GM12878 (cell line): ENCODE data around the gene TBCD. TPM values are rescaled to one million over a fixed set of nuclear protein-coding genes. Genes with fewer than 3 reads are reported as not detected.

ENCODE experiments used
- ATAC-seq: fragments of 200-7000 bp; cut with Tn5 transposase; 3 replicates; pipeline ENCODE4 v1.9.1; 2020; ENCODE audit warnings: mild to moderate bottlenecking, moderate library complexity
- BruUV-seq: library from RNA; stranded (reverse); fragments of 400-500 nt; replicated peaks from 2 replicates; lab custom pipeline; 2021; lab: Mats Ljungman, UMichigan
- CTCF ChIA-PET: fragments of 300-600 bp; sonication (Branson Sonifier 250); formaldehyde crosslinking; extraction: SDS; loops from one replicate; lab custom pipeline; 2021; ENCODE audit warnings: inconsistent platforms; lab: Yijun Ruan, JAX
- POLR2A ChIA-PET: fragments of 350-600 bp; formaldehyde crosslinking; extraction: SDS; loops from one replicate; lab custom pipeline; 2021; ENCODE audit warnings: inconsistent platforms; lab: Charles Lee
- RAD21 ChIA-PET: fragments of 300-600 bp; sonication (Branson Sonifier 250); formaldehyde crosslinking; loops from one replicate; lab custom pipeline; 2023; ENCODE audit warnings: antibody characterized with exemption; ENCODE audit not compliant: unreplicated experiment; lab: Charles Lee
- SMC1A ChIA-PET: fragments of 300-600 bp; sonication (Branson Sonifier 250); formaldehyde crosslinking; loops from one replicate; lab custom pipeline; 2023; ENCODE audit not compliant: unreplicated experiment, uncharacterized antibody; lab: Charles Lee
- DNase-seq: peaks from one replicate; pipeline ENCODE4 v3.0.0-alpha.2; 2011; ENCODE audit warnings: low read depth, low spot score
- FAIRE-seq: peaks from 3 replicates; lab custom pipeline; 2011; peaks lifted over from hg19 to GRCh38; lab: Jason Lieb, UNC
- H2AFZ ChIP-seq: 2 replicates; pipeline ENCODE4 v1.6.0; 2011; ENCODE audit warnings: low read depth, low read length, control low read depth; ENCODE audit not compliant: control insufficient read depth
- H3K27ac ChIP-seq: 2 replicates; pipeline ENCODE4 v1.5.1; 2011; ENCODE audit warnings: control low read depth; ENCODE audit not compliant: control insufficient read depth, insufficient read depth
- H3K27me3 ChIP-seq, 2 experiments: replicated peaks in 1 of 2; 2 replicates each; pipeline versions ENCODE4 v1.6.0 to v1.6.1; 2011; ENCODE audit warnings: low read length in 1 of 2; ENCODE audit not compliant: control insufficient read depth in 2 of 2, insufficient read depth in 2 of 2
- H3K36me3 ChIP-seq, 2 experiments: 2 replicates each; pipeline ENCODE4 v1.5.1; 2011; ENCODE audit warnings: low read length in 1 of 2; ENCODE audit not compliant: control insufficient read depth in 2 of 2, insufficient read depth in 2 of 2
- H3K4me1 ChIP-seq: 2 replicates; pipeline ENCODE4 v1.6.1; 2011; ENCODE audit warnings: mild to moderate bottlenecking, low read length, moderate library complexity, mixed read lengths; ENCODE audit not compliant: control insufficient read depth, insufficient read depth
- H3K4me2 ChIP-seq: 2 replicates; pipeline ENCODE4 v1.6.0; 2011; ENCODE audit warnings: control low read depth; ENCODE audit not compliant: control insufficient read depth, insufficient read depth
- H3K4me3 ChIP-seq: fragments of 200-600 bp; sonication (generic); 2 replicates; pipeline ENCODE4 v1.5.1; 2016
- H3K79me2 ChIP-seq: 2 replicates; pipeline ENCODE4 v1.6.0; 2011; ENCODE audit warnings: low read length; ENCODE audit not compliant: control insufficient read depth, insufficient read depth
- H3K9ac ChIP-seq: 2 replicates; pipeline ENCODE4 v1.8.0; 2011; ENCODE audit warnings: low read length, control low read depth, mixed read lengths; ENCODE audit not compliant: control insufficient read depth, insufficient read depth
- H3K9me3 ChIP-seq: replicated peaks from 3 replicates; pipeline ENCODE4 v1.5.1; 2011; ENCODE audit warnings: mild to moderate bottlenecking, low read length; ENCODE audit not compliant: control insufficient read depth, insufficient read depth
- H4K20me1 ChIP-seq: 2 replicates; pipeline ENCODE4 v1.6.0; 2011; ENCODE audit not compliant: control insufficient read depth, insufficient read depth
- BMI1 ChIP-seq: fragments of 450-650 bp; IDR thresholded peaks from 2 replicates; pipeline ENCODE4 v1.6.1; 2016; ENCODE audit warnings: mild to moderate bottlenecking, moderate library complexity, borderline replicate concordance
- CTCF ChIP-seq, 3 experiments: IDR thresholded peaks in 2 of 3; conservative IDR thresholded peaks in 1 of 3; 2 replicates each; pipeline ENCODE4 v1.5.1; 2011; ENCODE audit warnings: low read depth in 3 of 3, low read length in 3 of 3, mild to moderate bottlenecking in 3 of 3, control low read depth in 2 of 3, moderate library complexity in 2 of 3, inconsistent platforms in 1 of 3, mixed read lengths in 1 of 3; ENCODE audit not compliant: control insufficient read depth in 2 of 3, insufficient read depth in 1 of 3; ENCODE audit errors: extremely low read depth in 1 of 3
- FOXK2 ChIP-seq: fragments of 450-650 bp; IDR thresholded peaks from 2 replicates; pipeline ENCODE4 v1.6.1; 2017; ENCODE audit warnings: mild to moderate bottlenecking, moderate library complexity
- JUND ChIP-seq: IDR thresholded peaks from 2 replicates; pipeline ENCODE4 v1.6.1; 2012; ENCODE audit warnings: low read depth, mild to moderate bottlenecking, low read length, improper control_type of control experiment, moderate library complexity
- MYB ChIP-seq: fragments of 150-350 bp; IDR thresholded peaks from 2 replicates; pipeline ENCODE4 v1.6.1; 2014; ENCODE audit warnings: mild to moderate bottlenecking, low read depth, low read length, borderline replicate concordance
- NRF1 ChIP-seq: conservative IDR thresholded peaks from 2 replicates; pipeline ENCODE4 v1.6.1; 2011; ENCODE audit warnings: mild to moderate bottlenecking, low read depth, low read length, improper control_type of control experiment
- POLR2AphosphoS2 ChIP-seq: IDR thresholded peaks from 2 replicates; pipeline ENCODE4 v1.6.1; 2011; ENCODE audit warnings: low read depth, mild to moderate bottlenecking, low read length, improper control_type of control experiment, moderate library complexity
- RELA ChIP-seq: fragments of 450-650 bp; IDR thresholded peaks from 2 replicates; pipeline ENCODE4 v1.8.0; 2014; ENCODE audit warnings: borderline replicate concordance; ENCODE audit not compliant: partially characterized antibody
- SIN3A ChIP-seq: IDR thresholded peaks from 2 replicates; pipeline ENCODE4 v1.6.1; 2012; ENCODE audit warnings: low read depth, low read length, improper control_type of control experiment
- STAT3 ChIP-seq: IDR thresholded peaks from 2 replicates; pipeline ENCODE4 v1.6.1; 2011; ENCODE audit warnings: low read depth, low read length, improper control_type of control experiment
- YBX1 ChIP-seq: fragments of 450-650 bp; IDR thresholded peaks from 2 replicates; pipeline ENCODE4 v1.6.1; 2016; ENCODE audit warnings: antibody characterized with exemption
- WGBS: methylation state at CpG from one replicate; pipeline ENCODE4 v1.1.6; 2016; ENCODE audit warnings: low lambda C conversion rate; ENCODE audit not compliant: insufficient replicate concordance, insufficient coverage; ENCODE audit errors: missing lambda C conversion rate; 5-methylcytosine and 5-hydroxymethylcytosine counted together
- in situ Hi-C: fragments of 300-500 bp; cut with MboI; formaldehyde crosslinking; loops from 9 replicates; pipeline ENCODE4 v1.14.3; 2018; ENCODE audit warnings: mixed read lengths
- intact Hi-C: fragments of 100-400 bp; cut with micrococcal nuclease; formaldehyde crosslinking; loops from one replicate; pipeline ENCODE4 v1.14.2; 2022; ENCODE audit not compliant: unreplicated experiment
- polyA plus RNA-seq, 11 experiments: library from polyadenylated mRNA; depleted of rRNA in 4 of 11; unstranded in 6 of 11; stranded (reverse) in 5 of 11; fragments of >200 nt; fragmentation: Nextera tagmentation in 4 of 11; fragmentation: Illumina TruSeq in 1 of 11; extraction: Ambion mirVana in 4 of 11; extraction: Trizol in 1 of 11; gene quantifications; 1 replicate in 1 of 11; 2 replicates in 10 of 11; pipeline versions ENCODE4 v1.2.1 to v1.2.3, GENCODE V29; 2011 to 2016; ENCODE audit warnings: inconsistent platforms in 2 of 11, missing spikeins in 2 of 11, low read depth in 1 of 11
- total RNA-seq, 4 experiments: library from RNA; depleted of rRNA in 3 of 4; stranded (reverse); fragments of >200 nt in 3 of 4; fragmentation: Illumina TruSeq in 1 of 4; extraction: Trizol in 1 of 4; gene quantifications; 2 replicates each; pipeline versions ENCODE4 v1.2.1 to v1.2.3, GENCODE V29; 2013 to 2021
- TF ChIP-seq, protein P1 (sequence below): fragments of 450-650 bp; IDR thresholded peaks from 2 replicates; pipeline ENCODE4 v1.6.1; 2016; ENCODE audit warnings: mild to moderate bottlenecking
- TF ChIP-seq, protein P2 (sequence below): IDR thresholded peaks from 2 replicates; pipeline ENCODE4 v1.6.1; 2011; ENCODE audit warnings: low read depth, low read length, improper control_type of control experiment, borderline replicate concordance

The TBCD gene
- total and polyA plus RNA-seq, 10 of the 15 experiments (the other 5 are each of a cell fraction or from before 2014, with no cell fraction given) = 10.3 to 114 (median 52.4) TPM

DNA sequence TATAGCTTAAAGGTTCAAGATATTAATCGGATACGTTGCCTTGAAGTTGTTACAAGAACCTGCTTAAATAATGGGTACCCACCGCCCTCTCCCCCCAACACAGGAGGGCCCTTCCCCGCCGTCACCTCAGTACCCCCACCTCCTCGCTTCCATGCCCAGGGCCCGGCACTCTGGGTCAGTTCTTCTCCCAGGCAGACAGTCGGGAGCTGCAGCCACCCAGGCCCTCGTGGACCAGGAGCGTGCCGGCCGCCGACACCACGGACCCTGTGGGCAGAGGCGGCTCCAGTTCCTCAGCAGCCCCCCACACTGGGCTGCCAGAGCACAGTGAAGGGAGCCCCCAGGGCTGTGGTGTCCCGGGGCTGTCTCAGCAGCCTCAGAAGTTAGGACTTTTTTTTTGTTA lies 168.8 kb downstream of the TBCD start (continued):
- TF ChIP-seq POLR2AphosphoS2 (no peak), STAT3 (no peak), FOXK2 (no peak)
- TF ChIP-seq, protein P1, sequence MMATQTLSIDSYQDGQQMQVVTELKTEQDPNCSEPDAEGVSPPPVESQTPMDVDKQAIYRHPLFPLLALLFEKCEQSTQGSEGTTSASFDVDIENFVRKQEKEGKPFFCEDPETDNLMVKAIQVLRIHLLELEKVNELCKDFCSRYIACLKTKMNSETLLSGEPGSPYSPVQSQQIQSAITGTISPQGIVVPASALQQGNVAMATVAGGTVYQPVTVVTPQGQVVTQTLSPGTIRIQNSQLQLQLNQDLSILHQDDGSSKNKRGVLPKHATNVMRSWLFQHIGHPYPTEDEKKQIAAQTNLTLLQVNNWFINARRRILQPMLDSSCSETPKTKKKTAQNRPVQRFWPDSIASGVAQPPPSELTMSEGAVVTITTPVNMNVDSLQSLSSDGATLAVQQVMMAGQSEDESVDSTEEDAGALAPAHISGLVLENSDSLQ = no peak

GRCh38 chr17:82921426-82921825 lies 169.6 kb downstream of the TBCD start:
- POLR2A ChIA-PET = no interaction called here
- RAD21 ChIA-PET = no interaction called here
- no peak for TF ChIP-seq RELA
- Histone ChIP-seq H3K79me2 (no peaks in the 10 kb centered on the region), H2AFZ (no peak overlapping the region), H3K27me3 (no peaks in the 10 kb centered on the region), H3K9me3 (no peaks in the 10 kb centered on the region), H3K36me3 (peaks cover 2 to 12% of the 10 kb centered on the region in 2 experiments; a peak in 3 of 4 replicates), H3K4me3 (no peak overlapping the region), H3K4me1 (no peaks in the 10 kb centered on the region), H3K9ac (no peak overlapping the region), H3K27ac (no peak overlapping the region), H4K20me1 (no peaks in the 10 kb centered on the region), H3K4me2 (no peak overlapping the region)
- intact Hi-C loops = no loop called here
- FAIRE-seq = no peak
- CTCF ChIA-PET = interaction anchor here (2.0 kb wide), 1 partner anchor 140 kb away, joined by 4 read pairs; no protein-coding TSS in a partner anchor
- no TSS peak for BruUV-seq
- 98% methylated on average over 13 of the region's 13 CpGs for WGBS
- no peak for ATAC-seq
- in situ Hi-C loops = no loop called here
- SMC1A ChIA-PET = no interaction called here
- DNase-seq = no peak

DNA sequence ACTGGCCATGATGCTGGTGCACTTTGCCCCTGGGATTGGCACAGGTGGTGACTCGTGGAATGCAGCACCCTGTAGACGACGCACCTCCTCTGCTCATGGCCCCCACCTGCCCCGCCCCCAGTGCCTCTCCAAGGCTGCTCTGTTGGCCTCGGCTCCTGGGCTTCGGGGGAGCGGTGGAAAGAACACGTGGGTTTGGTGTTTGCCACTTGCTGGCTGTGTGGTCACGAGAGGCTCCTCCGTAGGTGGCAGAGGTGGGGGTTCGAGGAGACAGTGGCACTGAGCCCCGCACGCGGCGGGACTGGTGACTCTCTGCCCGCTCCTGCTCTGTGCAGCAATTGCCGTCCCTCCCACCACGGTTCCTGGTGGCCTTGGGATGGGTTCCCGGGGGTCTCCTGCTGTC lies 170.8 kb downstream of the TBCD start:
- Histone ChIP-seq H3K27me3 (no peaks in the 10 kb centered on the region), H3K4me2 (no peak overlapping the region), H2AFZ (no peak overlapping the region), H3K27ac (no peak overlapping the region), H4K20me1 (no peaks in the 10 kb centered on the region), H3K36me3 (peaks cover 2 to 23% of the 10 kb centered on the region in 2 experiments; a peak in 3 of 4 replicates), H3K9ac (no peak overlapping the region), H3K4me3 (no peak overlapping the region), H3K79me2 (no peaks in the 10 kb centered on the region), H3K4me1 (no peaks in the 10 kb centered on the region), H3K9me3 (no peaks in the 10 kb centered on the region)
- WGBS = 91% methylated on average over 19 of the region's 19 CpGs
- CTCF ChIA-PET = no interaction called here
- ATAC-seq (no peak), DNase-seq (no peak), FAIRE-seq (no peak)
- BruUV-seq = no TSS peak
- SMC1A ChIA-PET = no interaction called here
- intact Hi-C loops = no loop called here
- POLR2A ChIA-PET = no interaction called here
- RAD21 ChIA-PET = no interaction called here
- in situ Hi-C loops = no loop called here
- TF ChIP-seq NRF1 = no peak
- TF ChIP-seq YBX1 = no peak
- TF ChIP-seq SIN3A = no peak
- TF ChIP-seq JUND = no peak
- TF ChIP-seq CTCF (IDR thresholded peaks at IDR 0.05 in 2 of 3, conservative IDR thresholded peaks at IDR 0.05 in 1 of 3; ENCODE audit: control insufficient read depth in 2 of 3, extremely low read depth in 1 of 3, insufficient read depth in 1 of 3, low read depth in 3 of 3, low read length in 3 of 3) = no peak
- TF ChIP-seq BMI1 = no peak
- no peak for TF ChIP-seq MYB
- TF ChIP-seq, protein P2, sequence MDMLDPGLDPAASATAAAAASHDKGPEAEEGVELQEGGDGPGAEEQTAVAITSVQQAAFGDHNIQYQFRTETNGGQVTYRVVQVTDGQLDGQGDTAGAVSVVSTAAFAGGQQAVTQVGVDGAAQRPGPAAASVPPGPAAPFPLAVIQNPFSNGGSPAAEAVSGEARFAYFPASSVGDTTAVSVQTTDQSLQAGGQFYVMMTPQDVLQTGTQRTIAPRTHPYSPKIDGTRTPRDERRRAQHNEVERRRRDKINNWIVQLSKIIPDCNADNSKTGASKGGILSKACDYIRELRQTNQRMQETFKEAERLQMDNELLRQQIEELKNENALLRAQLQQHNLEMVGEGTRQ = no peak
